Measurements from ENCODE around the gene AAGAB. TPM values are rescaled to one million over a fixed set of nuclear protein-coding genes. Genes with fewer than 3 reads are reported as not detected.
A peak's percentile ranks its signal among the peaks of the same experiment; 100 is the strongest.
"Not testable (repeated sequence)": the region's sequence is repeated elsewhere in the genome, so short reads cannot be mapped to it uniquely, and the experiment has no call there.

AAGAB gene
- polyA plus RNA-seq, 1 donor from 2014 or later = 43.1 TPM

DNA sequence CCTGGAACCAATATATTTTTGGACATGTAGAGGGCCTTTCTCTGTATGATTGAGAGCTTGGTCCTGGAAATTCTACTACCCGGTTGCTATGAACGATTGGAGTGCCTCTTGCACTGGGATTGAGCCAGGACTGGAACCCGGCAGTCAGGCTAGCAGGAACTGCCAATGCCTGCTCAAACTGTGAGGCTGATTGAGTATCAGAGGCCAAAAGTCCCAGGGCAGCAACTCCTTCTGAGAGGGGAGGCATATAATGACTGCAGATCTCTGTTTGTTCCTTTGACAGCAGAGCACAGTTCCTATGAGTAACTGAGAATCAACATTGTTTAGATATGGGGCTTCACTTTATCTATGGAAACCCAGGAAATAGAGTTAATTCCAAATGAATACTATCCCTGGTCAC, 13.0 kb upstream of the AAGAB start:
- Mint-ChIP-seq H3K4me1 (peaks cover 0 to 2% (median 1%) of the 10 kb centered on the region in 3 donors), H3K27ac (no peak overlapping the region), H3K27me3 (peaks cover under 1% of the 10 kb centered on the region), H3K36me3 (no peaks in the 10 kb centered on the region), H3K4me3 (no peak overlapping the region), H3K9me3 (peaks cover 0 to 4% (median 2%) of the 10 kb centered on the region in 3 donors)

DNA sequence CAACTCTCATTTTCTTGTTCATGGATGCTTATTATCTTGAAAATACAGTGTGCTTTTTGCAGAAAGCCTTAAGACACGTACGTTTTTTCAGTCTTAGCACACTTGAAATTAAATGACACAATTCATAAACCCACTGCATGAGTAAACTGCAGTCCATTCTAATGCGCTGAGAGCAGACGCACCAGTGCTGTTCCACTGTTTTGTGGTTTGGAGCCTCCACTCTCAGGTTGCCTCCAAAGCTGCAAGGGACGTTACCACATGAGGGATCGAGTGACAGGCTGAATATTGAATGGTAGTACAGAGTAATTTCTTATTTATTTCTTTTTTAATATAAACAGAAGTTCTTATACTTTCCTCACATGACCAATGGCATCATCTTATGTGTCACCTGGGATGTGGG, 12.4 kb upstream of the AAGAB start:
- Mint-ChIP-seq H3K4me1 (peaks cover 0 to 2% (median 1%) of the 10 kb centered on the region in 3 donors), H3K4me3 (no peak overlapping the region), H3K9me3 (no peaks in the 10 kb centered on the region), H3K36me3 (no peaks in the 10 kb centered on the region), H3K27ac (no peak overlapping the region), H3K27me3 (no peaks in the 10 kb centered on the region)

DNA sequence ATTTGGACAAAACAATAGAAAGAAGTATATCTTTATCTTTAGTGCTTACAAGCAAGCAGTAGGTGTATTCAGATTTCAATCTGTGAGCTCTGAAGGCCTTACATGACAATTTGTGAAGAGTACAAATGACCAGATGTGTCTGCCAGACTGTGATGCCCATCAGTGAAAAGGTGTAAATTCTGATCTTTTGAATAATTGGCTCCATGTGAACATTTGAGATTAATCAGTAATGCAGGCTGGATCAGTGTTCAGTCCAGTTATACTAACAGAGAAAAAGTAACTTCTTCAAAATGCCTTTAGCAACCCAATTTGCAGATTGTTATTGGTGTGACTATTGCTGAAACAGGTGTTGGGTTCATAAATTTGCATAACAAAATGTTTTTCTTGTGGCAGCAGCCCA, 5.3 kb upstream of the AAGAB start:
- Mint-ChIP-seq H3K4me3 (no peak overlapping the region), H3K4me1 (peaks cover 3 to 13% (median 4%) of the 10 kb centered on the region in 3 donors), H3K27ac (no peak overlapping the region), H3K27me3 (no peaks in the 10 kb centered on the region), H3K36me3 (no peaks in the 10 kb centered on the region), H3K9me3 (no peaks in the 10 kb centered on the region)

DNA sequence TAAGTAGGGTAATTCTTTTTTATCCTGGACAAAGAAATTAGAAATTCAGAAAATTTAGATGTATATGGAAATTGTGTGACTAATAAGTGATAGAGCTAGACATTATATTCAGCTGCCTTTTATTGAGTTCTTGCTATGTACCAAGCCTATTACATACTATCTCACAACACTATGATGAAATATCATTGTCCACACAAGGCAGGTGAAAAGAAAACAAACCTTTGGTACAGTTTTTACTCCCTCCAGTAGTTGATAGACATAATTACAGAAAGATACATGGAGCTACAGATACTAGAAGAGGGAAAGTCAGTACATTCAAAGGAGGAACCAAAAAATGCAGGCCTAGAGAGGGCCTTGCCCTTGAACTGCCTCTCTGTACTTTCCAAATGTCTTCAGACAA, 4.9 kb upstream of the AAGAB start:
- no peak overlapping the region for H3K27ac Mint-ChIP-seq
- H3K36me3 Mint-ChIP-seq = no peaks in the 10 kb centered on the region
- peaks cover 3 to 13% (median 7%) of the 10 kb centered on the region in 3 donors for H3K4me1 Mint-ChIP-seq

GRCh38 chr15:67258412-67258811, 4.0 kb upstream of the AAGAB start:
- H3K36me3 Mint-ChIP-seq, H3K4me3 Mint-ChIP-seq, H3K9me3 Mint-ChIP-seq, H3K27me3 Mint-ChIP-seq, H3K27ac Mint-ChIP-seq: not testable (repeated sequence)
- peaks cover 7 to 18% (median 14%) of the 10 kb centered on the region in 3 donors for H3K4me1 Mint-ChIP-seq

More for the DNA sequence above, 4.9 kb upstream of the AAGAB start:
- H3K4me3 Mint-ChIP-seq = no peak overlapping the region
- no peaks in the 10 kb centered on the region for H3K9me3 Mint-ChIP-seq
- no peaks in the 10 kb centered on the region for H3K27me3 Mint-ChIP-seq

GRCh38 chr15:67256051-67256450, 1.6 kb upstream of the AAGAB start:
- H3K4me1 Mint-ChIP-seq = peaks cover 15 to 29% (median 28%) of the 10 kb centered on the region in 3 donors
- H3K27me3 Mint-ChIP-seq = no peaks in the 10 kb centered on the region
- peak overlapping the region; percentile 46 to 98 (median 84) for H3K4me3 Mint-ChIP-seq
- no peaks in the 10 kb centered on the region for H3K36me3 Mint-ChIP-seq
- H3K27ac Mint-ChIP-seq = peak overlapping the region in 1 of 3 donors; percentile 91
- no peaks in the 10 kb centered on the region for H3K9me3 Mint-ChIP-seq

DNA sequence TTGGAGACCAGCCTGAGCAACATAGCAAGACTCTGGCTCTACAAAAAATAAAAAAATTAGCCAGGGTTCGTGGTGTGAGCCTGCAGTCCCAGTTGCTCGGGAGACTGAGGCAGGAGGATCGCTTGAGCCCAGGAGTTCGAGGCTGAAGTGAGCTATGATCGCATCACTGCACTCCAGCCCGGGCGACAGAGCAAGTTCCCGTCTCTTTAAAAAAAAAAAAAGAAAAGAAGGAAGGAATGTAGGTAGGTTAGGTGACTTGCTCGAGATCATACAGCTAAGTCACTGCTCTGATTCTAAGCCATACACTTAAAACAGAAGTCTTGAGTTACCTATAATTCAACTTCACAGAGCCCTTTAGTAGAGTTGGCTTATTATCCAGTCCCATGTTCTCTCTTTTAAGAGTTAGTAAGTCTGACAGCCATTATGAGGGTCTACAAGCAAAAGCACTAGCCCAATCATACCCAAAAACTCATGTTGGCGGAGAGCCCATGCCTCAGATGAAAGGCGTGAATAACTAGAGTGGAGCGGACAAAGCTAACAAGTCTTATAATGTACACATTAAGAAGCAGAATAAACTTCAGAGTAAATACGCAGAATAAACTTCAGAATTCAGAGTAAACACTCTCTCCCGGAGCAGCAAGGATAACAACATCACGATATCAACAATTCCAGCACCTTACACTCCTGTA, 768 bp downstream of the AAGAB start:
- Mint-ChIP-seq H3K4me1 (peaks cover 17 to 33% (median 24%) of the 10 kb centered on the region in 3 donors), H3K4me3 (peak overlapping the region; percentile 96 to 98 (median 98)), H3K36me3 (peaks cover 2% of the 10 kb centered on the region), H3K27ac (peak overlapping the region; percentile 81 to 91 (median 89)), H3K27me3 (no peaks in the 10 kb centered on the region), H3K9me3 (no peaks in the 10 kb centered on the region)

GRCh38 chr15:67253101-67253500, 1.4 kb downstream of the AAGAB start:
- H3K9me3 Mint-ChIP-seq = no peaks in the 10 kb centered on the region
- no peaks in the 10 kb centered on the region for H3K27me3 Mint-ChIP-seq
- H3K27ac Mint-ChIP-seq = peak overlapping the region in 2 of 3 donors; percentile 68 to 83
- H3K4me1 Mint-ChIP-seq = peaks cover 19 to 33% (median 24%) of the 10 kb centered on the region in 3 donors
- peak overlapping the region; percentile 54 to 98 (median 98) for H3K4me3 Mint-ChIP-seq
- H3K36me3 Mint-ChIP-seq = peaks cover 2% of the 10 kb centered on the region

- Mint-ChIP-seq H3K27ac (peak overlapping the region in 1 of 3 donors; percentile 9), H3K4me3 (peak overlapping the region in 1 of 4 donors; percentile 24), H3K4me1 (peaks cover 23 to 41% (median 26%) of the 10 kb centered on the region in 3 donors), H3K9me3 (peaks cover 0 to 3% (median 0%) of the 10 kb centered on the region in 3 donors), H3K36me3 (peaks cover 13% of the 10 kb centered on the region), H3K27me3 (no peaks in the 10 kb centered on the region)
Observed at GRCh38 chr15:67251318-67251717, 3.1 kb downstream of the AAGAB start.

- Mint-ChIP-seq H3K27ac (peak overlapping the region in 1 of 3 donors; percentile 28), H3K27me3 (no peaks in the 10 kb centered on the region), H3K9me3 (peaks cover 0 to 3% (median 0%) of the 10 kb centered on the region in 3 donors), H3K4me1 (peaks cover 21 to 44% (median 25%) of the 10 kb centered on the region in 3 donors), H3K4me3 (no peak overlapping the region), H3K36me3 (peaks cover 16% of the 10 kb centered on the region)
Observed at GRCh38 chr15:67249830-67250229, 4.6 kb downstream of the AAGAB start.

- Mint-ChIP-seq H3K9me3 (peaks cover 0 to 3% (median 0%) of the 10 kb centered on the region in 3 donors), H3K4me1 (peaks cover 15 to 38% (median 24%) of the 10 kb centered on the region in 3 donors), H3K4me3 (peak overlapping the region in 1 of 4 donors; percentile 16), H3K27ac (no peak overlapping the region), H3K36me3 (peaks cover 16% of the 10 kb centered on the region), H3K27me3 (no peaks in the 10 kb centered on the region)
Observed at GRCh38 chr15:67248011-67248505, 6.4 kb downstream of the AAGAB start.

DNA sequence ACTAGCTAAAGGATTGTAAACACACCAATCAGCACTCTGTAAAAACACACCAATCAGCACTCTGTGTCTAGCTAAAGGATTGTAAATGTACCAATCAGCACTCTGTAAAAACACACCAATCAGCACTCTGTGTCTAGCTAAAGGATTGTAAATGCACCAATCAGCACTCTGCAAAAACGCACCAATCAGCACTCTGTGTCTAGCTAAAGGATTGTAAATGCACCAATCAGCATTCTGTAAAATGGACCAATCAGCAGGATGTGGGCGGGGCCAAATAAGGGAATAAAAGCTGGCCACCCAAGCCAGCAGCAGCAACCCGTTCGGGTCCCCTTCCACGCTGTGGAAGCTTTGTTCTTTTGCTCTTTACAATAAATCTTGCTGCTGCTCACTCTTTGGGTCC, 7.9 kb downstream of the AAGAB start:
- H3K27me3 Mint-ChIP-seq, H3K27ac Mint-ChIP-seq, H3K9me3 Mint-ChIP-seq: not testable (repeated sequence)
- Mint-ChIP-seq H3K4me1 (peaks cover 19 to 36% (median 29%) of the 10 kb centered on the region in 3 donors), H3K36me3 (peaks cover 16% of the 10 kb centered on the region), H3K4me3 (peak overlapping the region in 1 of 4 donors; percentile 1)

DNA sequence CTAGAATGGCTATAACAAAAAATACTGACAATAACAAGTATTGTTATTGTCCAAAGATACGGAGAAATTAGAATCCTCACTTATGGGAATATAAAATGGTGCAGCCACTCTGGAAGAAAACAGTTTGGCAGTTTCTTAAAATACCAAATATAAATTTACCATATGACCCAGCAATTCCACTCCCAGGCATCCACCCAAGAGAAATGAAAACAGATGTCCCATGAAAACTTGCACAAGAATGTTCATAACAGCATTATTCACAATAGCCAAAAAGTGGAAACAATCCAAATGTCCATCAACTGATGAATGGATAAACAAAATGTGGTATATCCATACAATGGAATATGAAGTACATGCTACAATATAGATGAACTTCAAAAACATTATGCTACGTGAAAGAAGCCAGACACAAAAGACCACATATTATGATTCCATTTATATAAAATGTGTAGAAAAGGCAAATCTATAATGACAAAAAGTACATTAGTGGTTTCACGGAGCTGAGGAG, 9.4 kb downstream of the AAGAB start:
- Mint-ChIP-seq H3K27me3 (no peaks in the 10 kb centered on the region), H3K4me3 (peak overlapping the region in 1 of 4 donors; percentile 14), H3K4me1 (peaks cover 35 to 49% (median 42%) of the 10 kb centered on the region in 3 donors)

DNA sequence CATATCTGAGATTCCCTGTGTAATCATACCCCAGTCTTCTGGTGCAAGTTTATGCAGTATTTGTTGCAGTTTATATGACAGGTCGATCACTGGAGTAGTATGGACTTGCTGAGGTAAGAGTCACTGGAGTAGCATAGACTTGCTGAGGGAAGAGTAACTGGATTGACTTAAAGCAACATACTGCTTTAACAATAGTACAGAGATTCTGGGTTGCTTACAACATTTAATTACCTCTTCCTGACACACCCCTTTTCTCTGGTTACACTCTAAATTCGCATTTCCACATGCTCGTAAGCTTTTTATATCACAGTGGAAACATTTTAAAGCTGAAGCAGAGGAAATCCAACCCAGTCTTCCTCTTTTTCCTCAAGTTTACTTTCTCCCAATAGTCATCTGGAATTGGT, 11.8 kb downstream of the AAGAB start:
- peaks cover 28 to 47% (median 45%) of the 10 kb centered on the region in 3 donors for H3K4me1 Mint-ChIP-seq
- peak overlapping the region in 2 of 4 donors; percentile 40 to 67 for H3K4me3 Mint-ChIP-seq
- peak overlapping the region in 1 of 3 donors; percentile 76 for H3K27ac Mint-ChIP-seq
- H3K27me3 Mint-ChIP-seq = no peaks in the 10 kb centered on the region
- peaks cover 12% of the 10 kb centered on the region for H3K36me3 Mint-ChIP-seq
- H3K9me3 Mint-ChIP-seq = peaks cover 0 to 3% (median 0%) of the 10 kb centered on the region in 3 donors

More for the DNA sequence above, 9.4 kb downstream of the AAGAB start:
- Mint-ChIP-seq H3K9me3 (peaks cover 0 to 3% (median 0%) of the 10 kb centered on the region in 3 donors), H3K36me3 (peaks cover 16% of the 10 kb centered on the region), H3K27ac (no peak overlapping the region)

- peaks cover 28 to 45% (median 40%) of the 10 kb centered on the region in 3 donors for H3K4me1 Mint-ChIP-seq
Observed at GRCh38 chr15:67241132-67241855, 13.2 kb downstream of the AAGAB start.

More at GRCh38 chr15:67241132-67241855, 13.2 kb downstream of the AAGAB start:
- H3K36me3 Mint-ChIP-seq = peaks cover 4% of the 10 kb centered on the region
- H3K27me3 Mint-ChIP-seq = no peaks in the 10 kb centered on the region
- H3K27ac Mint-ChIP-seq = peak overlapping the region; percentile 11 to 59 (median 29)
- peak overlapping the region; percentile 3 to 86 (median 70) for H3K4me3 Mint-ChIP-seq
- no peaks in the 10 kb centered on the region for H3K9me3 Mint-ChIP-seq

All from IgD-negative memory B cell (primary cell).